OCI-M2 (cell line): ENCODE results near the gene CADPS2.
"Not testable (repeated sequence)": the region's sequence is repeated elsewhere in the genome, so short reads cannot be mapped to it uniquely, and the experiment has no call there.

ENCODE experiments used
- DNase-seq: peaks from one replicate; lab custom pipeline; 2025; ENCODE audit not compliant: unreplicated experiment; lab: John Stamatoyannopoulos, UW

Gene CADPS2

GRCh38 chr7:122300956-122301833, 585.1 kb downstream of the CADPS2 start:
- DNase-seq, result no peak

DNA sequence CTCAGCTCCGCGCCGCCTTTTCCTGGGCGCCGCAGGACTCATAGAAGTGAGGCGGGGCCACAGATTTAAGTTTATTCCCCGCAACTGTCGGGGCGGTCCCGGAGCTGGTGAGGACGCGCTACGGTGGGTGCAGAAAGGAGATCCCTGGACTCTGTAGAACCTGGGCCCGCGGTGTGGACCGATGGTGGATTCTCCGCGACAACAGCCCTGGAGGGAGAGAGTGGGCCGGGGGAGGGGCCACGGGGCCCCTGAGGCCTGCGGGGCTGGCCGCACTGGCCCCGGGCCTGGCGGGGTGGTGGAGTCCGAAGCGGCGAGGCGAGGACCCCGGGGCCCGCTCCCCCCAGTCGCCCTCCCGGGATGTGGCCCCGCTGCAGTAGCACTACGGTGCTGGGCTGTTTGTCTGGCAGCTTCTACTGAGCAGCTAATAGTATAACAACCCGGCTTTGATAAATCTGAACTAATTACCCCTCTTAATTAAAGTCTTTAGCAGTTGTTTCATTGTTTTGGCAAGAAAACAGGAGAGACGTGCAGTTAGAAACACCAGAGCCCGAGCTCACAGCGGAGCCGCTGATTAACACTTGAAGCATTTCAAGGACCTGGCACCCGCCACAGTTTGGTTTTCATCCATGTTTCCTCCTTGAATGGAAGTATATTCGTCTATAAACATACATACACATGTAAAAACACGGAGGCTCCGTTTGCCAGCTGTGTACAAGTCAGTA, 585.9 kb downstream of the CADPS2 start:
- no peak for DNase-seq

DNA sequence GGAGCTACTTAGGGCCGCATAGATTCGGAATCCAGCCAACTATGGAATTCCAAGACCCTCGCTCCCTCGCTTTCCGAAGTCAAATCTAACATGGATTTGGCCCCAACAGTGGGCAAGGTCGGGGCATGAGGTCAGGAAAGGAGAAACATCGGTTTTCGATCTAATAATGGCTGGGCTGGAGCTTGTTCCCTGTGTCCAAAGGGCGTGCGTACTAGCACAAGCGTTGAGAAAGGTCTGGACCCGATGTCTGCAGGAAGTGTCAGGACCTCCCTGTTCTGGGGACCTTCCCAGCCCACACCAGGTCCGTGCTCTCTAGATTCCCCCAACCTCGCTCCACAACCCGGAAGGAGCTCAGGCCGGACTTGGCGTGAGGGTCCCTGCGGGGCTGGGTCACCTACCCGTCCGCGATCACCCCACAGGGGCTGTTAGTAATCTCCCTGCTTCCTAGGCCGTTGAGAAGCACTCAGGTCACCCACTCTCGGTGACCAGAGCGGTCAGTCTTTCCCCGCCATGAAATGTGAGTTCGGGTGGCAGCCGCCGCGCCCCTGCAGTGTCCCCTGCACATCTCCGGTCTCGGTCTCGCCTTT, 586.5 kb downstream of the CADPS2 start:
- DNase-seq, result no peak

DNA sequence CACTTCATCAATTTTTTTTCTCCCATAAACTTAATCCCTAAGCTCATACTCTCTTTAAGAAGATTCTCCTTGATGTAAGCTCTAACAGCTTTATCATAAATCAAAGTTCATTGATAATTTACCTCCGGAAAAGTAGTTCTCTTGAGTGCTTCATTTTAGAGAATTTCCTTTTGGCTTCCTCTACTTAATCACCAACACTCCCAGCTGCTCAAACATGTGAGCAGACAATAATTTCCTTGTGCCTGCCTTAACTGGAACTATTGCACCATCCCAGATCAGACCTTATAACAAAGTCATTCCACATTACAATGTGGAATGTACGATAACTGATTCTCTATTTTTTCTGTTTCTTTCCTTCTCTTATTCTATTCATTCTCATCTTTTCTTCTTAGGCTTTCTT, 587.6 kb downstream of the CADPS2 start:
- DNase-seq, result no peak

DNA sequence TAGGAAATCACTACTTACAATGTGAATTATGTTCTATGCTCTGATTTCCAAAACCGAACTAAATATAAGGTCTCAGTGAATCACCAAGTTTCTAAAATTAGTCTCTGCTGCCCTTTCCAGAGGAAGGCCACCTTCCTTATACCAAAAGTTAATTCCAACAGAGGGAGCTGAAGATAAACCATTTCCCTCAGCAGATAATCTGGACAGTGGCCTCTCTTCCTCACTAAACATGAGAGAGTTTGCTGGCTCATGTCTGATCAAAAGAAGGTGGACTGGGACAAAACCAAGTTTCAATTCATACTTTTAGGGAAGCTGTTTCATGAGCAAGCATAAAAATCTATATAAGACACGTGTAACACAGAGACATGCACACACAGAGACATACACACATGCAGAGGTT, 588.1 kb downstream of the CADPS2 start:
- DNase-seq, result no peak

GRCh38 chr7:122291189-122291588, 595.1 kb downstream of the CADPS2 start:
- DNase-seq, result no peak

DNA sequence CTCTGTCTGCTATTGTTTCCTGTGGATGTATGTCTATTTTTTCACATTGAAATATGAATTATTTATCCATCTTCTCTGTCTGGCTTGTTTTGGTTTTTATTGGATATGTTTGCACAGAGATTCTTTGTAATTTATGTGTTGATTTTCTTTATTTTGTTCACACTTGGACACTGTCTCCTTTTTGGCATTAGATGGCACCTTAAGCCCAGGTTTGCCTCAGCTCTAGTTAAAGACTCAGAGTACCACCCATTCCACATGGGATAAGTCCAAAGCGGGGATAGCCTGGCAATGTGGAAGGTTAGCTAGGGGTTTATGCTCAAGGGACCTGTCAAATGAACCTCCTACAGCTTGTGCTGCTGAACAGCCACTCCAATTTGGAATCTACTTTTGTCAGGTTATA, 595.8 kb downstream of the CADPS2 start:
- DNase-seq, result no peak

- no peak for DNase-seq
Observed at GRCh38 chr7:122289426-122289825, 596.8 kb downstream of the CADPS2 start.

- DNase-seq, result not testable (repeated sequence)
Observed at GRCh38 chr7:122284608-122285007, 601.7 kb downstream of the CADPS2 start.

- no peak for DNase-seq
Observed at GRCh38 chr7:122273117-122273516, 613.1 kb downstream of the CADPS2 start.

DNA sequence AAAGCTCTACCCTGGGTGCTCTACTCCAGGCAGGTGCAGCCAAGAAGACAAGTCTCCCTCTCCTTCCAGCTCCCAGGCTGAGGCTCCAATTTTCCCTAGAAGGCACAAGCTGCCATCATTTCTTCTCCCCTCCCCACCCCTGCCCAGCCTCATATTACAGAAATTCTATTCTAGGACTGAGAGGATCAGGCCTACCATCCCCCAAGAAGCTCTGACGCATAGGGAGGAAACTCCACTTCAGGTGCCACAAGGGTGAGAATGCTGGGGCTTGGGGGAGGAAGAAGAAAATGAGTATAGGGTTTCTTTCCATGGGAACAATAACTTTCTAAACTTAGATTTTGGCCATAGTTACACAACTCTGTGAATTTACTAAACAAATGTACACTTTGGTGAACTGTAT, 617.0 kb downstream of the CADPS2 start:
- no peak for DNase-seq
